ENCODE data around the gene PLIN5.

The PLIN5 gene

GRCh38 chr19:4534836-4535658, at the start of gene PLIN5:
Gene PLIN5, minus strand, starts transcription at chr19:4535224. Its CDS starts 1,150 bp downstream, at chr19:4534074.
- H3K36me3 Mint-ChIP-seq (ENCODE audit: low read depth): no peaks in the 10 kb centered on the region
- H3K4me3 Mint-ChIP-seq: no peak within 1 kb of the TSS
- H3K27ac Mint-ChIP-seq: no peak within 1 kb of the TSS
- H3K4me1 Mint-ChIP-seq (ENCODE audit: low read depth): peaks cover 6% of the 10 kb centered on the region
- H3K27me3 Mint-ChIP-seq: peaks cover 9% of the 10 kb centered on the region
- H3K9me3 Mint-ChIP-seq: no peaks in the 10 kb centered on the region

- H3K9me3 Mint-ChIP-seq: no peaks in the 10 kb centered on the region
- H3K36me3 Mint-ChIP-seq (ENCODE audit: low read depth): no peaks in the 10 kb centered on the region
- no peak overlapping the region for H3K27ac Mint-ChIP-seq
- H3K4me1 Mint-ChIP-seq (ENCODE audit: low read depth): peaks cover 7% of the 10 kb centered on the region
- no peak overlapping the region for H3K4me3 Mint-ChIP-seq
- H3K27me3 Mint-ChIP-seq: peaks cover 40% of the 10 kb centered on the region
Measured at GRCh38 chr19:4583961-4584669, 49.1 kb upstream of the PLIN5 start.

- H3K36me3 Mint-ChIP-seq (ENCODE audit: low read depth): no peaks in the 10 kb centered on the region
- no peak overlapping the region for H3K4me3 Mint-ChIP-seq
- H3K4me1 Mint-ChIP-seq (ENCODE audit: low read depth): peaks cover 7% of the 10 kb centered on the region
- no peaks in the 10 kb centered on the region for H3K9me3 Mint-ChIP-seq
- no peak overlapping the region for H3K27ac Mint-ChIP-seq
- H3K27me3 Mint-ChIP-seq: peaks cover 45% of the 10 kb centered on the region
Measured at GRCh38 chr19:4582980-4583842, 48.2 kb upstream of the PLIN5 start.

- no peak overlapping the region for H3K4me3 Mint-ChIP-seq
- no peaks in the 10 kb centered on the region for H3K36me3 Mint-ChIP-seq (ENCODE audit: low read depth)
- peaks cover 7% of the 10 kb centered on the region for H3K4me1 Mint-ChIP-seq (ENCODE audit: low read depth)
- H3K9me3 Mint-ChIP-seq: no peaks in the 10 kb centered on the region
- H3K27ac Mint-ChIP-seq: no peak overlapping the region
- H3K27me3 Mint-ChIP-seq: peaks cover 43% of the 10 kb centered on the region
Measured at GRCh38 chr19:4581666-4582553, 46.9 kb upstream of the PLIN5 start.

- Mint-ChIP-seq H3K36me3 (ENCODE audit: low read depth) (no peaks in the 10 kb centered on the region), H3K9me3 (no peaks in the 10 kb centered on the region), H3K4me3 (no peak overlapping the region), H3K27ac (no peak overlapping the region), H3K4me1 (ENCODE audit: low read depth) (peaks cover 7% of the 10 kb centered on the region), H3K27me3 (peaks cover 48% of the 10 kb centered on the region)
Measured at GRCh38 chr19:4580961-4581665, 46.1 kb upstream of the PLIN5 start.

- Mint-ChIP-seq H3K4me3 (no peak overlapping the region), H3K36me3 (ENCODE audit: low read depth) (no peaks in the 10 kb centered on the region), H3K27ac (no peak overlapping the region), H3K27me3 (peaks cover 51% of the 10 kb centered on the region), H3K9me3 (no peaks in the 10 kb centered on the region), H3K4me1 (ENCODE audit: low read depth) (peaks cover 15% of the 10 kb centered on the region)
Measured at GRCh38 chr19:4580021-4580901, 45.2 kb upstream of the PLIN5 start.

- Mint-ChIP-seq H3K27me3 (peaks cover 55% of the 10 kb centered on the region), H3K27ac (no peak overlapping the region), H3K4me1 (ENCODE audit: low read depth) (peaks cover 20% of the 10 kb centered on the region), H3K4me3 (no peak overlapping the region), H3K9me3 (no peaks in the 10 kb centered on the region), H3K36me3 (ENCODE audit: low read depth) (no peaks in the 10 kb centered on the region)
Measured at GRCh38 chr19:4579389-4579788, 44.4 kb upstream of the PLIN5 start.

- H3K4me1 Mint-ChIP-seq (ENCODE audit: low read depth): peaks cover 20% of the 10 kb centered on the region
- H3K4me3 Mint-ChIP-seq: no peak overlapping the region
- H3K36me3 Mint-ChIP-seq (ENCODE audit: low read depth): no peaks in the 10 kb centered on the region
- no peak overlapping the region for H3K27ac Mint-ChIP-seq
- peaks cover 55% of the 10 kb centered on the region for H3K27me3 Mint-ChIP-seq
- H3K9me3 Mint-ChIP-seq: no peaks in the 10 kb centered on the region
Measured at GRCh38 chr19:4578552-4579248, 43.7 kb upstream of the PLIN5 start.

GRCh38 chr19:4577020-4577782, 42.2 kb upstream of the PLIN5 start:
- H3K27me3 Mint-ChIP-seq: peaks cover 47% of the 10 kb centered on the region
- H3K36me3 Mint-ChIP-seq (ENCODE audit: low read depth): no peaks in the 10 kb centered on the region
- H3K27ac Mint-ChIP-seq: no peak overlapping the region

GRCh38 chr19:4576016-4576933, 41.3 kb upstream of the PLIN5 start:
- Mint-ChIP-seq H3K4me1 (ENCODE audit: low read depth) (peaks cover 12% of the 10 kb centered on the region), H3K27ac (peak overlapping the region; percentile 34), H3K36me3 (ENCODE audit: low read depth) (no peaks in the 10 kb centered on the region), H3K9me3 (no peaks in the 10 kb centered on the region), H3K27me3 (peaks cover 41% of the 10 kb centered on the region), H3K4me3 (no peak overlapping the region)

More at GRCh38 chr19:4577020-4577782, 42.2 kb upstream of the PLIN5 start:
- Mint-ChIP-seq H3K4me1 (ENCODE audit: low read depth) (peaks cover 16% of the 10 kb centered on the region), H3K9me3 (no peaks in the 10 kb centered on the region), H3K4me3 (no peak overlapping the region)
